HL-60 (cell line): Measurements from ENCODE around the gene PDYN.
A peak's percentile ranks its signal among the peaks of the same experiment; 100 is the strongest.

Source experiments
- DNase-seq, 2 experiments: peaks; one replicate each; pipeline ENCODE4 v3.0.0-alpha.2; 2010 to 2020; ENCODE audit warnings: low read depth in 1 of 2, low spot score in 1 of 2
- H3K27ac ChIP-seq: fragments of 250-450 bp; sonication (Bioruptor Pico); replicated peaks from 2 replicates; pipeline ENCODE4 v1.5.1; 2020; ENCODE audit warnings: mild to moderate bottlenecking, moderate library complexity
- H3K27me3 ChIP-seq: fragments of 250-450 bp; sonication (Bioruptor Pico); 2 replicates; pipeline ENCODE4 v1.5.1; 2021; ENCODE audit warnings: mild to moderate bottlenecking, moderate library complexity; ENCODE audit not compliant: insufficient read depth, poor library complexity, severe bottlenecking
- H3K4me3 ChIP-seq: replicated peaks from 2 replicates; pipeline ENCODE4 v1.5.1; 2011; ENCODE audit warnings: mild to moderate bottlenecking, control low read depth, low read length; ENCODE audit not compliant: insufficient read depth
- GABPA ChIP-seq: IDR thresholded peaks from 2 replicates; pipeline ENCODE4 v1.6.1; 2012; ENCODE audit warnings: low read depth
- POLR2AphosphoS5 ChIP-seq: IDR thresholded peaks from 2 replicates; pipeline ENCODE4 v1.6.1; 2012; ENCODE audit warnings: low read depth
- SPI1 ChIP-seq: IDR thresholded peaks from 2 replicates; pipeline ENCODE4 v1.6.1; 2012; ENCODE audit warnings: low read depth, mild to moderate bottlenecking, borderline replicate concordance
- TF ChIP-seq, protein P1 (sequence below): IDR thresholded peaks from 2 replicates; pipeline ENCODE4 v1.6.1; 2012; ENCODE audit warnings: low read depth; ENCODE audit not compliant: insufficient replicate concordance
- TF ChIP-seq, protein P2 (sequence below): IDR thresholded peaks from one replicate; pipeline ENCODE4 v1.5.1; 2011; ENCODE audit warnings: low read length, control low read depth, inconsistent platforms; ENCODE audit not compliant: insufficient read depth

PDYN gene

DNA sequence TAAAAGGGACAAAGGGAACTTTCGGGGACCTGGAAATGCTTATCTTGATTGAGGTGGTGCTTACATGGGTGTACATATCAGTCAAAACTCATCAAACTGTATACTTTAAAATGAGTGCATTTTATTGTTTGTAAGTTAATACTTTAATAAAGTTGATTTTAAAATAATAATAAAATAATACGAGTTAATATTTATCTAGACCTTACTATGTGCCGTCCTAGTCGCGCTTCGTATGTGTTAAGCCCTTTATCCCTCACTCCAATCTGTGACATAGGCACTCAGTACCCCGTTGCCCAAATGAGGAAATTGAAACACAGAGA is 47.5 kb downstream of the PDYN start:
- Histone ChIP-seq H3K27ac (peak overlapping the region; percentile 82), H3K4me3 (no peak overlapping the region), H3K27me3 (no peaks in the 10 kb centered on the region)
- no peak for DNase-seq
- TF ChIP-seq POLR2AphosphoS5 (no peak), SPI1 (no peak), GABPA (no peak)
- TF ChIP-seq, protein P1, sequence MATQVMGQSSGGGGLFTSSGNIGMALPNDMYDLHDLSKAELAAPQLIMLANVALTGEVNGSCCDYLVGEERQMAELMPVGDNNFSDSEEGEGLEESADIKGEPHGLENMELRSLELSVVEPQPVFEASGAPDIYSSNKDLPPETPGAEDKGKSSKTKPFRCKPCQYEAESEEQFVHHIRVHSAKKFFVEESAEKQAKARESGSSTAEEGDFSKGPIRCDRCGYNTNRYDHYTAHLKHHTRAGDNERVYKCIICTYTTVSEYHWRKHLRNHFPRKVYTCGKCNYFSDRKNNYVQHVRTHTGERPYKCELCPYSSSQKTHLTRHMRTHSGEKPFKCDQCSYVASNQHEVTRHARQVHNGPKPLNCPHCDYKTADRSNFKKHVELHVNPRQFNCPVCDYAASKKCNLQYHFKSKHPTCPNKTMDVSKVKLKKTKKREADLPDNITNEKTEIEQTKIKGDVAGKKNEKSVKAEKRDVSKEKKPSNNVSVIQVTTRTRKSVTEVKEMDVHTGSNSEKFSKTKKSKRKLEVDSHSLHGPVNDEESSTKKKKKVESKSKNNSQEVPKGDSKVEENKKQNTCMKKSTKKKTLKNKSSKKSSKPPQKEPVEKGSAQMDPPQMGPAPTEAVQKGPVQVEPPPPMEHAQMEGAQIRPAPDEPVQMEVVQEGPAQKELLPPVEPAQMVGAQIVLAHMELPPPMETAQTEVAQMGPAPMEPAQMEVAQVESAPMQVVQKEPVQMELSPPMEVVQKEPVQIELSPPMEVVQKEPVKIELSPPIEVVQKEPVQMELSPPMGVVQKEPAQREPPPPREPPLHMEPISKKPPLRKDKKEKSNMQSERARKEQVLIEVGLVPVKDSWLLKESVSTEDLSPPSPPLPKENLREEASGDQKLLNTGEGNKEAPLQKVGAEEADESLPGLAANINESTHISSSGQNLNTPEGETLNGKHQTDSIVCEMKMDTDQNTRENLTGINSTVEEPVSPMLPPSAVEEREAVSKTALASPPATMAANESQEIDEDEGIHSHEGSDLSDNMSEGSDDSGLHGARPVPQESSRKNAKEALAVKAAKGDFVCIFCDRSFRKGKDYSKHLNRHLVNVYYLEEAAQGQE, result no peak
- TF ChIP-seq, protein P2, sequence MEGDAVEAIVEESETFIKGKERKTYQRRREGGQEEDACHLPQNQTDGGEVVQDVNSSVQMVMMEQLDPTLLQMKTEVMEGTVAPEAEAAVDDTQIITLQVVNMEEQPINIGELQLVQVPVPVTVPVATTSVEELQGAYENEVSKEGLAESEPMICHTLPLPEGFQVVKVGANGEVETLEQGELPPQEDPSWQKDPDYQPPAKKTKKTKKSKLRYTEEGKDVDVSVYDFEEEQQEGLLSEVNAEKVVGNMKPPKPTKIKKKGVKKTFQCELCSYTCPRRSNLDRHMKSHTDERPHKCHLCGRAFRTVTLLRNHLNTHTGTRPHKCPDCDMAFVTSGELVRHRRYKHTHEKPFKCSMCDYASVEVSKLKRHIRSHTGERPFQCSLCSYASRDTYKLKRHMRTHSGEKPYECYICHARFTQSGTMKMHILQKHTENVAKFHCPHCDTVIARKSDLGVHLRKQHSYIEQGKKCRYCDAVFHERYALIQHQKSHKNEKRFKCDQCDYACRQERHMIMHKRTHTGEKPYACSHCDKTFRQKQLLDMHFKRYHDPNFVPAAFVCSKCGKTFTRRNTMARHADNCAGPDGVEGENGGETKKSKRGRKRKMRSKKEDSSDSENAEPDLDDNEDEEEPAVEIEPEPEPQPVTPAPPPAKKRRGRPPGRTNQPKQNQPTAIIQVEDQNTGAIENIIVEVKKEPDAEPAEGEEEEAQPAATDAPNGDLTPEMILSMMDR, result no peak

DNA sequence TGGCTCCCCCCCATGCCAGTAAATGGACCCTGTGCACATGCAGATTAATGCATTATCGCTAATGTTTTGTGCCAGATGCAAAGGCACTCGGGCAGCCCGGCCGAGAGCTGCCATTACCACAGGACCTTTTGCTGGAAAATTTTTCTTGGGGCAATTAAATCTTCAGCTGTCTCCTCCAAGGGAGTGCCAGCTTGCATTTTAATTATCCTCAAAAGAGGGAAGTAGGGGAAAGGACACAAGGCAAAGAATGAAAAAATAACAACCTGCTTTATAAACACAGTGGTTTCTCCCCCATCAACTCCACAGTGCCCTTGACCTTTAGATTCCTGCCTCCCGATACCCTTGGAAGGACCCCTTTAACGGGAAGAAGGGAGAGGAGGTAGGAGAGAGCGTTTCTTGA is 48.2 kb downstream of the PDYN start:
- Histone ChIP-seq H3K27ac (peak overlapping the region; percentile 82), H3K27me3 (no peaks in the 10 kb centered on the region), H3K4me3 (no peak overlapping the region)
- TF ChIP-seq SPI1, result peak; percentile 62; the same call in 1 of the 2 replicates
- TF ChIP-seq, protein P2, result no peak
- no peak for DNase-seq

DNA sequence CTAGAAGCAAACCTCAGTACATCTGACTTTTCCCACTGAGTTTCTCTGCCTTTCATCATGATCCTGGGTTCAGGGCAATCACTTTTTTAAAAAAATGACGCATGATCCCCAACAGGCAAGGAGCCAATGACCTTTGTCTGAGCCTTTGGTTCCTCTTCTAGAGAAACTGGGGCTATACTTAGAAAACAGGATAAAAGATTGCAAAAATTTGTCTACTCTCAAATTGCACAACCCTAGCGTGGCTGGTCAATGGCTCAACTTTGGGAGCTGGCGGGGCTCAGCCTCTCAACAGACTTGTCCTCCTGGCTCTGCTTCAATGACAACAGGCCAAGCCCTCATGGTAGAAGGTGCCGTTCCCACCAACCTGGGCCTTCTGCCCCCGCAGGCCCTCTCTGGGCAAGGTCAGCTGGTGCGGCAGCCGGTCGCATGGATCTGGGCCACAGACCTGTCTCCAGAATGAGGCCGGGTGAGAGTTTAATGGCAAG is 48.7 kb downstream of the PDYN start:
- TF ChIP-seq, protein P2, result no peak
- TF ChIP-seq POLR2AphosphoS5, result peak; percentile 68
- no peak for TF ChIP-seq GABPA
- TF ChIP-seq, protein P1, result peak; percentile 37
- Histone ChIP-seq H3K27me3 (no peaks in the 10 kb centered on the region), H3K4me3 (no peak overlapping the region), H3K27ac (peak overlapping the region; percentile 82)
- peak; percentile 95 for DNase-seq

DNA sequence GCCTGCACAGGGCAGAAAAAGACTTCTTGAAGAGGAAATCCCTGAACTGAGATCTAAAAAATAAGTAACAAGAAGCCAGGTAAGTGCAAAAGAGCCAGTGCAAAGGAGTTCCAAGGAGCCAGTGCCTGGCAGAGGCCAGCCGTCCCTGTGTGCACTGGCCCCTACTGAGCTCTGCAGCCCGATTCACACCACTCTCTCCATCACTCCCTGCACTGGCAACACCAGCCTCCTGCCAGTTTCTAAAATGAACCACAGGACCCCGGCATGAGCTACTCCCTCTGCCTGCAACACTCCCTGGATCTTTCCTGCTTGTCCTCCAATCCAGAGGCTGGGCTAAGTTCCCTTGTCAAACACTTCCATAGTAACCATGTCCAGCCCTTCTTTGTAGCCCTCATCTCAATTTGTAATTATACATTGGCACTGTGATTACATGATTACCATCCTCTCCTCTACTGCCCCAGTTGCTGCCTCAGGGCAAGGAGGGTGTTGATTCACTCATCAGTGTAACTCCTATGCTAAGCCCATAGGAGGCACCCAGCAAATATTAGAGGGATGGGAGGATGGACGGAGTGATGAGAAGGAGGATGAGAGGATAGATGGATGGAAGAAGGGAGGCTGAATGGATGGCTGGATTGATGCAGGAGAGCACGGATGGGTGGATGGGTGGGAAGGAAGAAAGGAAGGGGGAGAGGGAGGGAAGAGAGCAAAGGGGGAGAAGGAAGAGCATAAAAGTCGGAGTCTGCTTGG is 49.3 kb downstream of the PDYN start:
- H3K27ac ChIP-seq, result peak overlapping the region; percentile 82
- no peak overlapping the region for H3K4me3 ChIP-seq
- no peak for DNase-seq
- TF ChIP-seq, protein P2, result peak; percentile 9
- TF ChIP-seq GABPA, result no peak
- H3K27me3 ChIP-seq, result no peaks in the 10 kb centered on the region
